GM19328 (cell line): ENCODE measurements around the gene SYNGR4.
"Not testable (repeated sequence)": the region's sequence is repeated elsewhere in the genome, so short reads cannot be mapped to it uniquely, and the experiment has no call there.

Experiments
- ATAC-seq: cut with Tn5 transposase; IDR thresholded peaks from one replicate; pipeline ENCODE4 v1.9.1; 2021; ENCODE audit warnings: mild to moderate bottlenecking, moderate library complexity; ENCODE audit not compliant: unreplicated experiment

Gene SYNGR4

GRCh38 chr19:48363810-48364597 lies at the start of gene SYNGR4, which contains the start of gene TMEM143:
SYNGR4 (plus strand) TSS chr19:48364367; CDS start chr19:48365843, 1,476 bp downstream.
TMEM143 (minus strand) TSS chr19:48363940; CDS start chr19:48363920, 20 bp downstream.
- ATAC-seq = peak; percentile 83

- no peak for ATAC-seq
Observed at GRCh38 chr19:48315712-48316111, 48.5 kb upstream of the SYNGR4 start.

GRCh38 chr19:48317708-48317960 lies 46.5 kb upstream of the SYNGR4 start:
- ATAC-seq = not testable (repeated sequence)

- ATAC-seq = no peak
Observed at GRCh38 chr19:48318286-48318987, 45.7 kb upstream of the SYNGR4 start.

- ATAC-seq = no peak
Observed at GRCh38 chr19:48319647-48320541, 44.3 kb upstream of the SYNGR4 start.

- peak; percentile 51 for ATAC-seq
Observed at GRCh38 chr19:48321372-48321621, 42.9 kb upstream of the SYNGR4 start.

- peak; percentile 66 for ATAC-seq
Observed at GRCh38 chr19:48321622-48322591, 42.3 kb upstream of the SYNGR4 start.

- no peak for ATAC-seq
Observed at GRCh38 chr19:48325265-48325910, 38.8 kb upstream of the SYNGR4 start, which contains the start of gene EMP3. EMP3 (plus strand) TSS chr19:48325552; CDS start chr19:48326845, 1,293 bp downstream.

- ATAC-seq = no peak
Observed at GRCh38 chr19:48329167-48329891, 34.8 kb upstream of the SYNGR4 start.

GRCh38 chr19:48330012-48330681 lies 34.0 kb upstream of the SYNGR4 start:
- ATAC-seq = no peak

- ATAC-seq = no peak
Observed at GRCh38 chr19:48332351-48332661, 31.9 kb upstream of the SYNGR4 start.

- ATAC-seq = peak; percentile 56
Observed at GRCh38 chr19:48332662-48333466, 31.3 kb upstream of the SYNGR4 start.

- ATAC-seq = peak; percentile 46
Observed at GRCh38 chr19:48333467-48334384, 30.4 kb upstream of the SYNGR4 start.

- ATAC-seq = no peak
Observed at GRCh38 chr19:48338253-48338755, 25.9 kb upstream of the SYNGR4 start.

GRCh38 chr19:48338802-48339503 lies 25.2 kb upstream of the SYNGR4 start:
- ATAC-seq = no peak

- ATAC-seq = no peak
Observed at GRCh38 chr19:48340995-48341394, 23.2 kb upstream of the SYNGR4 start.
